H1 (cell line): ENCODE measurements around the gene PXK. TPM values are rescaled to one million over a fixed set of nuclear protein-coding genes. Genes with fewer than 3 reads are reported as not detected.

ENCODE experiments used
- ASH2L ChIP-seq: fragments of 200-600, 300-600 bp; sonication (generic); IDR thresholded peaks from one replicate; pipeline ENCODE4 v1.7.1; 2017; ENCODE audit warnings: low read length
- BACH1 ChIP-seq: IDR thresholded peaks from 2 replicates; pipeline ENCODE4 v1.6.1; 2012; ENCODE audit warnings: low read length, improper control_type of control experiment
- CBX8 ChIP-seq: fragments of 300-800, 300-1000 bp; sonication (generic); IDR thresholded peaks from 2 replicates; pipeline ENCODE4 v1.7.1; 2016; ENCODE audit warnings: low read depth, low read length, borderline replicate concordance
- CEBPB ChIP-seq: IDR thresholded peaks from 2 replicates; pipeline ENCODE4 v1.6.1; 2012; ENCODE audit warnings: low read depth, low read length
- E2F6 ChIP-seq: IDR thresholded peaks from 2 replicates; pipeline ENCODE4 v1.6.1; 2012; ENCODE audit warnings: inconsistent platforms
- EP300 ChIP-seq, 2 experiments: IDR thresholded peaks; 1 replicate in 1 of 2; 2 replicates in 1 of 2; pipeline ENCODE4 v1.6.1; 2011 to 2012; ENCODE audit warnings: low read depth in 2 of 2, low read length in 2 of 2, mild to moderate bottlenecking in 2 of 2, borderline replicate concordance in 1 of 2, inconsistent platforms in 1 of 2, moderate library complexity in 1 of 2
- GABPA ChIP-seq: IDR thresholded peaks from 2 replicates; pipeline ENCODE4 v1.6.1; 2011; ENCODE audit warnings: mild to moderate bottlenecking, low read length, moderate library complexity, borderline replicate concordance; ENCODE audit not compliant: insufficient read depth
- JUN ChIP-seq: IDR thresholded peaks from 2 replicates; pipeline ENCODE4 v1.6.1; 2011; ENCODE audit warnings: low read depth, mild to moderate bottlenecking, improper control_type of control experiment, low read length
- KDM1A ChIP-seq: fragments of 200-600, 300-600 bp; sonication (generic); IDR thresholded peaks from 2 replicates; pipeline ENCODE4 v1.7.1; 2016; ENCODE audit warnings: mild to moderate bottlenecking, low read length, borderline replicate concordance
- KDM4A ChIP-seq: IDR thresholded peaks from one replicate; pipeline ENCODE4 v1.7.1; 2012; ENCODE audit warnings: low read depth, mild to moderate bottlenecking, moderate library complexity, low read length, inconsistent platforms; ENCODE audit not compliant: severe bottlenecking
- MAFK ChIP-seq: IDR thresholded peaks from 2 replicates; pipeline ENCODE4 v1.6.1; 2012; ENCODE audit warnings: low read depth, mild to moderate bottlenecking, improper control_type of control experiment, low read length
- MAX ChIP-seq: IDR thresholded peaks from 2 replicates; pipeline ENCODE4 v1.6.1; 2012; ENCODE audit warnings: inconsistent platforms
- NRF1 ChIP-seq: IDR thresholded peaks from 2 replicates; pipeline ENCODE4 v1.6.1; 2011; ENCODE audit warnings: mild to moderate bottlenecking, low read depth, low read length, improper control_type of control experiment
- PHF8 ChIP-seq: fragments of 200-600 bp; sonication (generic); conservative IDR thresholded peaks from 2 replicates; pipeline ENCODE4 v1.7.1; 2012; ENCODE audit warnings: low read depth, mild to moderate bottlenecking, inconsistent platforms, low read length, moderate library complexity
- POLR2AphosphoS5 ChIP-seq: IDR thresholded peaks from 2 replicates; pipeline ENCODE4 v1.6.1; 2011; ENCODE audit warnings: low read depth, low read length
- POU5F1 ChIP-seq: IDR thresholded peaks from 2 replicates; pipeline ENCODE4 v1.6.1; 2011; ENCODE audit warnings: low read depth, mild to moderate bottlenecking, low read length, moderate library complexity
- RAD21 ChIP-seq, 2 experiments: IDR thresholded peaks in 1 of 2; conservative IDR thresholded peaks in 1 of 2; 2 replicates each; pipeline ENCODE4 v1.6.1; 2011; ENCODE audit warnings: low read depth in 2 of 2, low read length in 2 of 2, improper control_type of control experiment in 1 of 2, inconsistent platforms in 1 of 2, mild to moderate bottlenecking in 1 of 2, moderate library complexity in 1 of 2
- TAF1 ChIP-seq: IDR thresholded peaks from 2 replicates; pipeline ENCODE4 v1.6.1; 2011; ENCODE audit warnings: mild to moderate bottlenecking, low read depth, low read length
- USF2 ChIP-seq: IDR thresholded peaks from 2 replicates; pipeline ENCODE4 v1.6.1; 2011; ENCODE audit warnings: low read length, improper control_type of control experiment
- YY1 ChIP-seq: IDR thresholded peaks from 2 replicates; pipeline ENCODE4 v1.6.1; 2011; ENCODE audit warnings: low read depth, mild to moderate bottlenecking, low read length
- ZNF274 ChIP-seq: IDR thresholded peaks from 2 replicates; pipeline ENCODE4 v1.7.0; 2012; ENCODE audit warnings: low read length, borderline replicate concordance; ENCODE audit errors: extremely low read depth
- polyA plus RNA-seq, 7 experiments: library from polyadenylated mRNA; depleted of rRNA in 3 of 7; stranded (reverse) in 5 of 7; unstranded in 2 of 7; fragments of >200 nt in 5 of 7; fragments of 200-250 nt in 2 of 7; gene quantifications; 1 replicate in 5 of 7; 2 replicates in 1 of 7; 4 replicates in 1 of 7; pipeline versions ENCODE4 v1.2.1 to v1.2.3, GENCODE V29; 2011 to 2013; ENCODE audit warnings: missing spikeins in 2 of 7, mixed read lengths in 2 of 7
- total RNA-seq: library from RNA; stranded (reverse); fragmentation: NEBNext Ultra II Directional; extraction: Animal tissue kit (Norgen Biotek cat#: 25700); gene quantifications from 2 replicates; pipeline ENCODE4 v1.2.1, GENCODE V29; 2021

Gene PXK
- total and polyA plus RNA-seq, 2 of the 8 experiments (the other 6 are each of a cell fraction or from before 2014, with no cell fraction given) = 3.5 to 7.1 TPM

GRCh38 chr3:58305882-58306711, 26.6 kb upstream of the PXK start, which contains the start of the genes HTD2 and RPP14 (continued):
- peak; percentile 36 for TF ChIP-seq E2F6
- peak; percentile 83 for TF ChIP-seq TAF1
- TF ChIP-seq YY1 = no peak
- no peak for TF ChIP-seq KDM1A
- TF ChIP-seq ZNF274 = no peak
- peak; percentile 83 for TF ChIP-seq POLR2AphosphoS5
- peak; percentile 95 for TF ChIP-seq PHF8
- no peak for TF ChIP-seq POU5F1
- TF ChIP-seq JUN = peak; percentile 85; the same call in 1 of the 2 replicates
- TF ChIP-seq USF2 = 0 out of 2 replicates have a peak, but pooled peaks have one; percentile 16
- TF ChIP-seq KDM4A = peak; percentile 88
- peak; percentile 28 to 47; a peak in 3 of 4 replicates for TF ChIP-seq RAD21 (IDR thresholded peaks at IDR 0.05 in 1 of 2, conservative IDR thresholded peaks at IDR 0.05 in 1 of 2; ENCODE audit: low read depth in 2 of 2, low read length in 2 of 2)
- TF ChIP-seq MAFK = no peak
- no peak for TF ChIP-seq CBX8
- TF ChIP-seq BACH1 = peak; percentile 32; the same call in 1 of the 2 replicates
- TF ChIP-seq MAX = peak; percentile 33; the same call in 1 of the 2 replicates
- TF ChIP-seq EP300 (IDR thresholded peaks at IDR 0.05; ENCODE audit: borderline replicate concordance in 1 of 2, low read depth in 2 of 2, low read length in 2 of 2) = peak in 1 of 2 experiments; percentile 63; a peak in 1 of 3 replicates
- peak; percentile 91 for TF ChIP-seq ASH2L
- peak; percentile 84 for TF ChIP-seq NRF1
- TF ChIP-seq CEBPB = 0 out of 2 replicates have a peak, but pooled peaks have one; percentile 18
- TF ChIP-seq GABPA = peak; percentile 82
